ENCODE measurements around the gene FGF16.
"Not testable (repeated sequence)": the region's sequence is repeated elsewhere in the genome, so short reads cannot be mapped to it uniquely, and the experiment has no call there.

Gene FGF16

DNA sequence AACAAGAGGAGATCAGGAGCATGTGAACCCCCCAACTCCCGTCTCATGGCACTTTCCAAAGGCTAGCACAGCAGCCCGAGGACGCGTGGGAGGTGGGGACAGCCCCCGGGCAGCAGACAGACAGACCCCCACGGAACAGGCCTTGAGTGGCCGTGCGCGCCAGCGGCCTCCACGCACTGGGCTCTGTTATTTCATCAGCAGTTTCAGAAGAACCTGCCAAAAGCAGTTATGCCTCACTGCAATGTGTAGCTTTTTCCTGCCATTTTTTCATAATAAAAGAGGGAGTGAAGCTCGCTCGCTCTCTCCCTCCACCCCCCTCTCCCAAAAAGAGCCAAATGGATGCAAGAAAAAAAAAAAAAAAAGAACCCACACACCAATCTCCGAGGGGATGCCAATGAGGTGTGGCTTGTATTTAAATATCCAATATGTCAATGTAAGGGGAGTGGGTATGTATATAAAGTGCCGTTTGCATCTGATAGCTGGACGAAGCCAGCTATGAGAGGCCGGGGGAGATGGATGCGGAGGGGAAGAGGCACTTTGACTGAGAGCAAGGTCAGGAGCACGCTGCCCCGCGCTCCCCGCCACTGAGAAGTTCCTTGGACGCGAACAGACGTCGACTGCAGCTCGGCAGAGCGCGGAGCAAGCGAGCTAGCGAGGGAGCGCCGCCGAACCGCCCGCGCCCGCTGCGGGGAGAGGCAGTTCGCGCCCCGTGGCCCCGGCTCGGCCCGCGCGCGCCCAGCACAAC is at the start of gene FGF16:
FGF16 (plus strand) TSS at position 482 of the 745 bp plus-strand sequence. CDS start 286 bp downstream, outside the sequence.
- no peak for DNase-seq (ENCODE audit: low spot score)

DNA sequence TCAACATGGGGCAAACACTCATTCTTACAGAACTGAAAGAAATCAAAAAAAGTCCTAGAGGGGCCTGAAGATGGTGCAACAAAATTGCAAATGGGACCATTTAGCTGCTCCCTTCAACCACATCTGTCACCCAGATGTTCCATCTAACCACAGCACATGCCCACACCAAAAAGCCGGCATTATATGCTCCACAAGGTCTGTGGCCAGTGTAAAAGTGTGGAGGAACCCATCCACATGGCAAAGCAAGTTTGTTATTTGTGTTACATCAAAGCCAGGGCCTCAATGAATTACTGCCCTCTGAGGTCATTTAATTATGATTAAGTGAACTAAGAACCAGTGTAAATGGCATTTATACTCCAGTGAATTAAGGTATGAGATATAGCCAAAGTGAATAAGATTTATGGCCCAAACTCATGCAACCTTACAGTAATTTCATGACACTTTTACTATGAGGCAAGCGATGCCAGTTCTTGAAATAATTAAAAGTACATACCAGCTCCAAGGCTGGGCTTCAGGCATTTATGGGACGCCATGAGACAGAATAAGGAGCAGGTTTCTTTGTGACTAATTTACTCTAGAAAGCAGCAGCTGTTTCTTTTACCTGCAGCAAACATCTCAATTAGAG is 48.7 kb upstream of the FGF16 start:
- DNase-seq (ENCODE audit: low spot score) = no peak

DNA sequence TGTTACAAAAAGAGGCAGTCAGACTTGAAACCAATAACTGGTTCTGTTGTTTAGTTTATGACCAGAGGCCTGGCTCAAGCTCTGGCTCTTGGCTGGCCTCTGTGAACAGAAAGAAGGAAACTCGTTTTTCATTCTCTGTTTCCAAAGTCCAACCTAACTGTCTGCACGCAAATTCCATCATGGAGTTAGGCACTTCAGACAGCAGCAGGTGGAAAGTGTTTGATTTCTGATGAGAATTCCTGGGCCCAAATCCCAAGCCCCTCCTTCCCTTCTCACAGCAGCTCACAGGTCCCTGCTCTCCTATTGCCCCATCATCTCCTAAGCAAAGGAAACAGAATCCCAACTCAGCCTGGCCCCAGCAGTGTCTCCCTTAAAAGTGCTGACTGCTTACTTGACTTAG is 42.8 kb upstream of the FGF16 start:
- DNase-seq (ENCODE audit: low spot score) = no peak

DNA sequence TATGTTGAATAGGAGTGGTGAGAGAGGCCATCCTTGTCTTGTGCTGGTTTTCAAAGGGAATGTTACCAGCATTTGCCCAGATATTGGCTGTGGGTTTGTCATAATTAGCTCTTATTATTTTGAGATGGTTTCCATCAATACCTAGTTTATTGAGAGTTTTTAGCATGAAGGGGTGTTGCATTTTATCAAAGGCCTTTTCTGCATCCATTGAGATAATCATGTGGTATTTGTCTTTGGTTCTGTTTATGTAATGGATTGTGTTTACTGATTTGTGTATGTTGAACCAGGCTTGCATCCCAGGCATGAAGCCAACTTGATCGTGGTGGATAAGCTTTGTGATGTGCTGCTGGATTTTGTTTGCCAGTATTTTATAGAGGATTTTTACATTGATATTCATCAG is 39.4 kb upstream of the FGF16 start:
- DNase-seq (ENCODE audit: low spot score) = not testable (repeated sequence)

DNA sequence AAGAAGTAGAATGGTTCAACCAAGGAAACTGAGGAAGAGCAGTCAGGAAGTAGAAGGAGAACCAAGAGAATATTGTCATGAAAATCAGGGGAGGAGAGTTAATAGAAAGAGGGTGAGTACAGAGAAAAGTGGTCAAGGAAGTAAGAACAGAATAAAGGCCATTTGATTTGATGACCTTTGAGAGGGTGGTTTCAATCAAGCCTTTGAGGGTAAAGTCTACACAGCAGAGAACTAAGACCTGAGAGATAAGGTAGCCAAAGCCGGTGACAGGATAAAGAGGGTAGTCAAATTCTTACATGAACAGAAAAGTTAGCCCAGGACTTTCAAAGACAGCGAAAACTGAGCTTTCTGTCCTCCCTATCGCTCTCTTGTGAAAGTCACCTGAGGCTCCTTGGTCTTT is 34.6 kb upstream of the FGF16 start:
- no peak for DNase-seq (ENCODE audit: low spot score)

DNA sequence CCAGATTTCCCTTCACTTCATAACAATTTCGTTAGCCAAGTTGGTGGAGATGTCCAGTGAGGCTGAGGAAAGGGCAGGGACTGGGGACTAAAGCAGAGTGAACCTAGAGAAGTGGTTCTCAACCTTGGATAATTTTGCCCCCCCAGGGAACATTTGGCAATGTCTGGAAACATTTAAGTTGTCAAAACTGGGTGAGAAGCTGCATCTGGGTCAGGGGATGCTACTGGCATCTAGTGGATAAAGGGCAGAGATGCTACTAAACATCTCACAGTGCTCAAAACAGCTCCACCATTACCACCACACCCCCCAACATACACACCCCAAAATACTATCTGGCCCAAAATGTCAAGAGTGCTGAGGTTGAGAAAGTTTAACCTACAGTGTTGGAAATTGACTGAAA is 32.0 kb upstream of the FGF16 start:
- DNase-seq (ENCODE audit: low spot score) = no peak

DNA sequence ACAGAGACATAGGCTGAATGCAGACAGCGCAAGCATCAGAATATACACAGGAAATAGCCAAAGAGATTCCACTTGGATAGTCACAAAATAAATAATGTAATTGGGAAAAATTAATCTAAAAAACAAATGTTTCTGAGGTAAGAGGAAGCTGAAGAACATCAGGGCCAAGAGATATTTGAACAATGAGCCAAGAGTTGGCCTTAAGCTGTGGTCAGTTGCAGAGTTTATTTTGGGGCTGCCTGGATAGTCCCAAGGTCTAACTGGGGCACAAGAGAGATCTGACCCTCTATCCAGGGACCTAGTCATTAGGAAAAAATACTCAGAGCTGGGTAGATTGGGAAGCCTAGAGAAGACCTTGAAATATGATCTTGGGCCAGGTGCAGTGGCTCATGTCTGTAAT is 31.3 kb upstream of the FGF16 start:
- DNase-seq (ENCODE audit: low spot score) = no peak

DNA sequence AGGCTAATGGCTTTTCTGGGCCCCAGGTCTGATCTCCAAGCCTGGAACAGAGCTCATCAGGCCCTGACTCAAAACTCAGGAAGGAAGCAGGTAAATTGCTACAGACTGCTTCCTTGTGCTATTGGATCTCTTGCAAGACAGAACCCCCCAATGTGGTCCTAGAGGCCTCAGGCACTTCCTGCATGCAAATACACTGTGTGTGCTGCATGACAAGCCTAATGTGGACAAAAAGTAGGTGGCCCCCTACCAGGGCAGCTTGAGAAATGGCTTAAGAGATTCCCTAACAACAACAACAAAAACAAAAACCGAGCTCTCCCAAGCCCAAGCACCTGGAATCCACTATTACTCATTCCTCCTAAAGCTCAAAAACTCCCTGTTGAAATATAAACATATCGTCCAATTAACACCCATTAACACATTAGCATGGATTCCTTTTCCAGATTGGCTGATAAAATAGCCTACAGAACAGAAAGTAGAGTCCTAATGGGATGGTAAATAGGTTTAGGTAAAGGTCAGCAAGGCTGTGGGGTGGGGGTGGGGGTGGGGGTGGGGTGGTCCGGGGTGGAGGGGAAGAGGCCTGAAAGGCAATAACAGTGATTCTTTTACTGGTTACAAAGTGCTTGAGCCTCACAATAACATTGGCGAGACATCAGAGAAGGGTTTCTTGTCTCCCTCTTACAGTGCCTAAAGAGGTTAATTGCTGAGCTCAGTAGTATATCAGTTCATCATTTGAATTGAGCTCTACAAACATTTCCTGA is 24.1 kb upstream of the FGF16 start:
- no peak for DNase-seq (ENCODE audit: low spot score)

DNA sequence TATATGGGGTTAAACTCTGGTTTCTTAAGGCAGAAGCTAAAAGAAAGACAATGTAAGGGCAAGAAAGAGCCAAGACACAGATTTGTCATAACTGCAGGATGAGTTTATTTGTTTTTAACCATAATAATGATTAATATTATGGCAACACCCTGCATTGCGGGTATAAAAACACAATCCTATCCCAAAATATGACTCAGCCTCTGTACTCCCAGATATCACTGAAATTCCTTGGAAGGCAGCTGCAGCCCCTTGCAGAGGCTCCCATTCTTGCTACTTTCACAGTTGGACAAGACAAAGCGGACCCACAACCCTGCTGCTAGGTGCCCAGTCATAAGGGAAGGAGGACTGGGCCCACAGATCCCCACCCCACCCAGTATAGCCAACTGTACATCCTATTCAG is 20.4 kb upstream of the FGF16 start:
- no peak for DNase-seq (ENCODE audit: low spot score)

DNA sequence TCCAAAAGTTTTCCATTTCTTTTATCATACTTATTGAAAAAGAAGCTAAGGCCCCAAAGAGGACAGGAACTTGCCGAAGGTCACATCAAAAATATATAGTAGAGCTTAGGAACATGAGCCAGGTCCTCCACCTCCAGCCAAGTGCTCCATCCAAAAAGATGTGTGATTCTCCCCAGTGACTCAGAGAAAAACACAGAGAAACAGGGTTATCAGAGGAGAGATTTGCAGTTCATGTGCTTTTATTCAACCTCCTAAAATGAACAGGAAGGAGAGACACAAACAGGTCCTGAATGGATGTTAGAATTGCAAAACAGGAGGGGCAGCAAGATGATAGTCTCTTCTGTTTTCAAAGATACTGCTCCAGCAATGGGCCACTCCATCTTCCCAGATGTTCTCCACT is 19.6 kb upstream of the FGF16 start:
- no peak for DNase-seq (ENCODE audit: low spot score)

DNA sequence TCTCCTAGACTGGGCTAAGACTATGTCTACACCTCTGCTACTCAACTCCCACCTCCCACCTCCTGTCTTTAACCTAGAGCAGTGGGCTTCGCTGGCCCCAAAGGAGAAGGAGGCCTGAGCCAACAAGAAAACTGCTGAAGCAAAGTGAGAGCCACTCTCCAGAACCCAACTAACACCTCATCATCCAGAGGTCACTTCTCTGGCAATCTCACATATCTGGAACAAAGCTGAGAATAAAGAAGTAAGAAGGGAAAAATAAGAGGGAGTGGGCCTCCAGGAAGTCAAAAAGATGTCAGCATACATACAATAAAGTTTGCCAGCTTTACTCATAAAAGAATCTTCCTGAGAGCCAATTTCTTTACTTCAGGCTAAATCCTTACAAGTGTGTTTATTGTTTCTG is 18.6 kb upstream of the FGF16 start:
- no peak for DNase-seq (ENCODE audit: low spot score)

DNA sequence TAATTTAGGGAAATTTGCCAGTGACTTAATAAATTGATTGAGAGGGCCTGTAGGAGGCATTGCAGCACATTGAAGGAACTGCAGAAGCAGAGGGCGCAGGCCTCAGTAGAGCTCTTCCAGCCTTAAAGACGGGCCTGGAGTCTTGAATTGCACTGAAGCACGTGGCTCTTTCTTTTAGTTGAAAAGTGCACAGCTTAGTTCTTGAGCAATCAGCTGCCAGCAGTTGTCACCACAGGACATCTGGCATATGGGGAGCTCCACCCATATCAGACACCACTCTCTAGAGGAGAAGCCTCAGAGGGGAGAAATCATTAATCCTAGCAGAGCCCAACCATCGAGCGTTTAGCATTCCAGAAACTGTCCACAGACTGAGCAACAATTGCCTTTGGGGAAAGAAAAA is 16.0 kb upstream of the FGF16 start:
- DNase-seq (ENCODE audit: low spot score) = no peak

DNA sequence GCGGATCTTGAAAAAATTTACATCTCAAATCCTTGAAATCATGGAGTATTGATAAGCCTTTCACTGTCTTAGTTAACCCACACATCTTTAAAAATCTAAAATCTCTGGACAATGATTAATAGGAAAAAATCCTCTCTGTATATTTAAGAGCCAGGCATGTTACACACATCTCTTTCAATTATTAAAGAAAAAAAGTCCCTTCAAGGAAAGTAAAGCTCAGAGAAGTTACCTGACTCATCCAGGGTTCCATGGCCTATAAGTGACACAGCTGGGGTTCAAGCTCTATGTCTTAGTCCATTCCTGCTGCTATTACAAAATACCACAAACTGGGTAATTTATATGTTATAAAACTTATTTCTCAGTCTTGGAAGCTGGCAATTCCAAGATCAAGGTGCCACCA is 14.2 kb upstream of the FGF16 start:
- DNase-seq (ENCODE audit: low spot score) = no peak

DNA sequence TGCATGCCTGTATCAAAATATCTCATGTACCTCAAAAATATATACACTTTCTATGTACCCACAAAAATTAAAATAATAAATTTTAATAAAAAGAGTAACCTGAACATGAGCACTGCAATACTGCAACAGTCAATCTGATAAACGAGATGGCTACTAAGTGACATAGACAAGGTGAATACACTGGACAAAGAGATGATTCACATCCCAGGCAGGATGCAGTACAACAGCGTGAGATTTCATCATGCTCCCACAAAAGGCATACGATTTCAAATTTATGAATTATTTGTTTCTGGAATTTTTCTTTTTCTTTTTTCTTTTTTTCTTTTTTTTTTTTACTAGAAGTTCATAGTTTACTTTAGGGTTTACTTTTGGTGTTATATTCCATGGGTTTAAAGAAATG is 12.2 kb upstream of the FGF16 start:
- no peak for DNase-seq (ENCODE audit: low spot score)

DNA sequence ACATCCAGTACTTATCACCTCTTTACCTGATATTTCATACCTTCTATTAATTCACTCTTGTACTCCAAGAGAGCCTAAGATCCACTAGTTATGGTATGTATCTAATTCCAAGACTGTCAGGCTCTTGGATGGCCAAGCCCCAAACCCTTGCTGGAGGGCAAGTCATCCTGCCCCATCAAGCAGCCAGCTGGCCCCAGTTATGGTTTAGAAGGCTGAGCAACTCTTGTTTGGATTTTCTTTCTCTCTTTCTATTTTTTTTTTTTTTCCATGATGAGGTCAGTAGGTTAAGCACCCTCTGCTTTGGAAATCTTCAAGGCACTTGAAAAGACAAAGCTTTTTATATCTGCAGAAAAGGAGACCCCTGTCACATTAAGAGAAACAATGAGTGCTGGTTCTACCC is 10.9 kb upstream of the FGF16 start:
- DNase-seq (ENCODE audit: low spot score) = no peak

DNA sequence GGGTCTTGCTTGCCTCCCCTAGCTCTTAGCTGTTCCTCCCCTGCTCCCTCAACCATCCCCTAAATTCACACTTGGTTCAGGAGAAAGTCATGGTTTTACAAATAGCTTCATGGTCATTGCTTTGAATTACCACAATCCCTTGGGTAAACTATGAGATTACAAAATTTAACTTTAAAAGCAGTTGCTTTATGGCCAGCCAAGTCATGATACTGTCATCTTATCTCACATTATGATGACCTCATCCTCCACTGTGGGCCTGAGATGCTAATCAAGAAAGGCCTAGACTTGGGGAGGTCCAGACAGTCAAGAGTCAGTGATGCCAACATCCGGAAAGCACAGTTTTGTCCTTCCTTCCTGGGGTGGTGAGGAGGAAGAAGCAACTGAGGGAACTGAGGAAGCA is 10.5 kb upstream of the FGF16 start:
- DNase-seq (ENCODE audit: low spot score) = no peak

DNA sequence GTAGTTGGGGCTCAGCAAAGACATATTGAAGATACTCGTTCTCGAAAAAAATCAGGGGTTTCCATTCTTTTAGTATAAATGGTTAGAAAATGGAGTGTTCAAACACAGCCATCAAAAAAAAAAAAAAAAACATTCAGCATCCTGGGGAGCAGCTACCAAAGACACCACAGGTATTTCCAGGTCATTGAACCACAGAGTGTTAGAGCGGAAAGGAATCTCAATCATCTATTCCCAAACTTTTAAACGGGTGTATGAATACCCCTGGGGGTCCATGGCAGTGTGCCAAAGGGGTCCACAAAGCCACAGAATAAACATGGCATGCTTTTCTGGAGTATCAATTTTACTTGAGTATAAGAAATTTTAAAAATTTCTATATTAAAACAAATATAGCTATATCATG is 6.9 kb upstream of the FGF16 start:
- no peak for DNase-seq (ENCODE audit: low spot score)

DNA sequence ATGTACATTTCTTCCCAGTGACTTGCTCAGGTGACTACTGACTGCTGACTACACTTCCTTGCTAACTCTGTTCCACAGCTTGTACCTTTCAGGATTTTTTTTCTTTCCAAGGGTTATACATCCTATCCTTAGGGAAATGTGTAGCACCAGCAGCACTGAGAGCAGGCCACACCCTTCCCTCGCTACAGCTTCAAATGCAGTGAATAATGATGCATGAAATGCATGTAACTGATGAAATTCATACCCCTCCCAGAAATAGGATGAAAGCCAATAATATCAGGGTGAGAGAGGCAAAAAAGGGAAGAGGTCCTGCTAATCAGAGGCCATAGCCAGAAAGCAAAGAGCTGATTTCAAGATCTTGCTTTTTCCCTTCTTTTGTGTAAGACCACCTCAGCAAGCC is 6.2 kb upstream of the FGF16 start:
- no peak for DNase-seq (ENCODE audit: low spot score)

DNA sequence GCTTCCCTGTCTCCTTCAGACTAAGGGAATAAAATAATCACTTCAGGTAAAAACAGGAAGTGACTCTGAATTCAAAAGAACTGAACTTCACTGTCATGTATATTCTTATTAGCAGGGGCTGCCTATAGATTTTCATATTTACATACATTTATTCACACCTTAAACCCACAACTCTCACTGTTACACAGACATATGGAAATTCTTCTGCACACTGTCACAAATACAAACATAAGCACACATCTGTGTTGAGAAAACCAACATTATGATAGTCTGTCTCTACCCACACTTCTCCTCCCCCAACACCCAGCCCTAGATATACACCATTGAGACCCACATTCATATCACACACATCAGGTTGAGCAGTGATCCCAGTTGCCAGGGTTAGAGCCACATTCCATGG is 5.7 kb upstream of the FGF16 start:
- no peak for DNase-seq (ENCODE audit: low spot score)

DNA sequence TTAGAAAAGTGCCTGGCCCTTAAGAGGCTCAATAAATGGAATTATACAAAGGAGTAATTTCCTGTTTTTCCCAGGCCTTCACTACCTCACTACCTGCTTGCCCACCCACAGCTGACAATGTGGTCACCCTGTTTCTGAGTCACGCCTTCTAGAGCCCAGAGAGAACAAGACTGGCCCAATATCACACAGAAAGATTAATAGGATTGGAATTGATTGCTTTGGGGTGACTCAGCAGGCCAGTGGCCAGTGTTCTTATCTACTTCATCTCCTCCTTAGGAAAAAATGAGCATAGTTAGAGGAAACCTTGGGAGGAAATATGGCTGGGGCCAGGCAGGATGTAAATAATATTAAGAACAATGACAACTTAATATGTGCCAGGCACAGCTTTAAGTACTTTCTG is 4.5 kb upstream of the FGF16 start:
- no peak for DNase-seq (ENCODE audit: low spot score)

DNA sequence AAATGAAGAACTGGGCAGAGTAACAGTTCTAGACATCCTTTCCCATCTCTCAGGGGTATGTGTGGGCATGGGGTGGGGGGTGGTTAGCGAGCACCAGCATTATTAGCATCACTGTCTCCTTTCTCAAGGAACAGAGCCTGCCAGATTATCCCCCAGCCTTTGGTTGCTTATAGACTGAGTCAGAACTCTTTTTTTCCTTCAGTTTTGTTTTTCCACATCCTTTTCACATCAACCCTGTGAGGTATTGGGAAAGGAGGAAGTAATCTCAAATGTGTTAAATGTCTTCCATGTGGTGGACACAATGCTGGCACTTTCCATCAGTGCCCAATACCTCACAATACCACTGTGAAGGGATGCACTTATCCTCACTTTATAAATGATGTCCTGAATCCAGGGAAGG is 3.1 kb upstream of the FGF16 start:
- no peak for DNase-seq (ENCODE audit: low spot score)

DNA sequence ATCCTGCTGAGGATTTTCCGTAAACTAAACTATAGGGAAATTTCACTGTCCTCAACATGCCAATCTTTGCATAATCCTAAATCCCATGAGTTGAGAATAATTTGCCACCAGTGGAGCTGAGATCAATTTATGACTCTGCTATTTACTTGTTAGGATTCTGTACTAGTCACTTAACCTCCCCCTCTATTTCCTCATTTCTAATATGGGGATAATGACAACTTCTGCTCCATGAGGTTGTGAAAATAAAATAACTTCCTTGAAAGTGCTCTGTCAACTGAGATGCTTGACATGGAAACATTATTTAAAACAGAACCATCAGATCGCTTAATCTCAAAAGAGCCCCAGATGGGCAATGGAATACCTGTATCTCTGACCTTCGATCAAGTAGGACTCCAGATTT is 2.6 kb upstream of the FGF16 start:
- no peak for DNase-seq (ENCODE audit: low spot score)

DNA sequence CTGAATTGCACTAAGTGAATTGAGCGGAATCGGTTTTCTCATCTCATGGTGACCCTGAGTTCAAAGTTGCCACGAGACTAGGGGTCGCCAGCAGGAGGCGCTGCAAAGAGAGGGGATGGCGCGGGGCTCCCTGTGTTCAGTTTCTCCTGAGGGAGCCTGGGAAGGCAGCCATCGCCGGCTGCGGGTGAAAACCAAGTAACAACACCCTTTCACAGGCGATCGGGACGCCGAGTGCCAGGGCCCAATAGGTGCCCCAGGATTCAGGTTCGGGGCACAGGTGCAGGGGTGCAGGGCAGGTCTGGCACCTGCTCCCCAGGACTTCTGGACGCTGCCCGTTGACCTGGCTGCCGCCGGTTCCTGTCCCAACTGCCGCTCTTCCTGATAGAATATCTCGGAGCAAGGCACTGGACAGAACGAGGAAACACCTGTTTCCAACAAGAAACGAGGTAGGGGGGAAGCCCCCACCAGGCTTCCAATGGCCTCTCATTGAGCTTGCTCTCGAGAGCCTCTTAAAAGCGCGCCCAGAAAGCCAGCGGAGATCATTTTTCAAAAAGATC is 1.1 kb upstream of the FGF16 start:
- DNase-seq (ENCODE audit: low spot score) = no peak
